NB4 (cell line): ENCODE data around the gene SEZ6L.

Experiments
- DNase-seq: peaks from one replicate; pipeline ENCODE4 v3.0.0; 2010; ENCODE audit warnings: low read depth
- H3K4me3 ChIP-seq: one replicate; pipeline ENCODE4 v1.5.1; 2011; ENCODE audit warnings: mild to moderate bottlenecking, low read depth, low read length, moderate library complexity
- CTCF ChIP-seq: IDR thresholded peaks from one replicate; pipeline ENCODE4 v1.5.1; 2012; ENCODE audit warnings: low read depth, low read length
- MAX ChIP-seq: IDR thresholded peaks from 2 replicates; pipeline ENCODE4 v1.6.1; 2011; ENCODE audit warnings: low read depth, low read length
- MYC ChIP-seq: IDR thresholded peaks from 2 replicates; pipeline ENCODE4 v1.6.1; 2011; ENCODE audit warnings: low read depth, low read length
- POLR2A ChIP-seq: IDR thresholded peaks from 2 replicates; pipeline ENCODE4 v1.6.1; 2011; ENCODE audit warnings: mild to moderate bottlenecking; ENCODE audit not compliant: insufficient read length; ENCODE audit errors: extremely low read depth

Gene SEZ6L

GRCh38 chr22:26285632-26286031 is 116.4 kb downstream of the SEZ6L start:
- no peak for DNase-seq
- TF ChIP-seq MYC (no peak), CTCF (no peak), MAX (no peak), POLR2A (no peak)
- no peak overlapping the region for H3K4me3 ChIP-seq

GRCh38 chr22:26286091-26286820 is 117.0 kb downstream of the SEZ6L start:
- no peak overlapping the region for H3K4me3 ChIP-seq
- DNase-seq: no peak
- no peak for TF ChIP-seq MAX
- no peak for TF ChIP-seq MYC
- TF ChIP-seq CTCF: no peak
- no peak for TF ChIP-seq POLR2A

GRCh38 chr22:26287382-26288225 is 118.3 kb downstream of the SEZ6L start:
- H3K4me3 ChIP-seq: no peak overlapping the region
- no peak for TF ChIP-seq MYC
- TF ChIP-seq MAX: no peak
- no peak for TF ChIP-seq CTCF
- TF ChIP-seq POLR2A: no peak
- DNase-seq: peak; percentile 30

GRCh38 chr22:26289611-26290101 is 120.4 kb downstream of the SEZ6L start:
- no peak for DNase-seq
- no peak for TF ChIP-seq MYC
- TF ChIP-seq MAX: no peak
- TF ChIP-seq POLR2A: no peak
- no peak for TF ChIP-seq CTCF
- H3K4me3 ChIP-seq: no peak overlapping the region

- DNase-seq: no peak
- H3K4me3 ChIP-seq: no peak overlapping the region
- TF ChIP-seq MAX (no peak), MYC (no peak), CTCF (no peak), POLR2A (no peak)
Observed at GRCh38 chr22:26291940-26292666, 122.8 kb downstream of the SEZ6L start.
